Retina (tissue), 1 donor: ENCODE data around the gene FOXI3.

ENCODE experiments used
- DNase-seq: peaks from one replicate; pipeline ENCODE4 v3.0.0-alpha.2; 2016

The FOXI3 gene

GRCh38 chr2:88452565-88452905, at the start of gene FOXI3:
TSS of gene FOXI3 (minus strand) at chr2:88452693. CDS start at chr2:88452535, 158 bp downstream.
- no peak for DNase-seq

GRCh38 chr2:88500691-88501090, 48.2 kb upstream of the FOXI3 start:
- no peak for DNase-seq

GRCh38 chr2:88499204-88499603, 46.7 kb upstream of the FOXI3 start:
- no peak for DNase-seq

GRCh38 chr2:88493481-88493880, 41.0 kb upstream of the FOXI3 start:
- no peak for DNase-seq

GRCh38 chr2:88492002-88492401, 39.5 kb upstream of the FOXI3 start:
- no peak for DNase-seq

DNA sequence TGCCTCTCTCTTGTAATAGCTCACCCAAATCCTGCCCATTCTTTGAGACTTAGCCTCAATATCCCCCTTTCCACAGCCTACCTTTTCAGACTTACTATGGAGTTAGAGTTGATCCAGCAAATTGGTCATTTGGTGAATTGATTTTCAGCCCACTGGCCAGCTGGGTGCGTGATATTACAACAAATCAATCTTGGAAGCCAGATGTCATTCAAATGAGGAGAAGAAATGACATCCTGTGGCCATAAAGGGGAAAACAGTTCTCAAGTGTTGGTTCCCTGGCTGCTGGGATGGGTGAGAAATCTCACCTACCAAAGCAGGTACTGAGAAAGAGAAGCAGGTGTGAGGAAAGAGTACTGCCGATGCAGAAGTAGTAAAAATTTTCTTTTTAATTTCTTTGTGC, 36.7 kb upstream of the FOXI3 start:
- DNase-seq, result peak; percentile 11

DNA sequence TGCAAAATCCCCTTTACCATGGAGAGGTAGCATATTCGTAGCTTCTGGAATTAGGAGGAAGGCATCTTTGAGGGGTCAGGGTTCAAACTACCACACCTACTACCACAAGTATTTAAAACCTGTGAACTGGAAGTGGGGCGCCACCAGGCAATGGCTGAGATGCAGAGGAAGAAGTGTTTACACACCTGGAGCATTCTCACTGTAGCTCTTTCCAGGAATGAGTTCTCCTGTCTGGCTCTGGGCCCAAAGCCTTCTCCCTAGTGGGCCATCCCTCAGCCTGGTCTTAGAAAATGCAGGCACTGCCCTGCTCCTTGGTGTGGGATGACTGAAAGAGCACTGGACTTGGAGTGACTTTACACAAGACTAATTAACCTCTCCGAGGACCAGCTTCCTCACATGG, 30.7 kb upstream of the FOXI3 start:
- DNase-seq, result no peak

- no peak for DNase-seq
These were observed 29.3 kb upstream of the FOXI3 start for GRCh38 chr2:88481691-88482336.

- no peak for DNase-seq
These were observed 20.3 kb upstream of the FOXI3 start for GRCh38 chr2:88472811-88473210.

GRCh38 chr2:88471083-88471942, 18.8 kb upstream of the FOXI3 start:
- no peak for DNase-seq

DNA sequence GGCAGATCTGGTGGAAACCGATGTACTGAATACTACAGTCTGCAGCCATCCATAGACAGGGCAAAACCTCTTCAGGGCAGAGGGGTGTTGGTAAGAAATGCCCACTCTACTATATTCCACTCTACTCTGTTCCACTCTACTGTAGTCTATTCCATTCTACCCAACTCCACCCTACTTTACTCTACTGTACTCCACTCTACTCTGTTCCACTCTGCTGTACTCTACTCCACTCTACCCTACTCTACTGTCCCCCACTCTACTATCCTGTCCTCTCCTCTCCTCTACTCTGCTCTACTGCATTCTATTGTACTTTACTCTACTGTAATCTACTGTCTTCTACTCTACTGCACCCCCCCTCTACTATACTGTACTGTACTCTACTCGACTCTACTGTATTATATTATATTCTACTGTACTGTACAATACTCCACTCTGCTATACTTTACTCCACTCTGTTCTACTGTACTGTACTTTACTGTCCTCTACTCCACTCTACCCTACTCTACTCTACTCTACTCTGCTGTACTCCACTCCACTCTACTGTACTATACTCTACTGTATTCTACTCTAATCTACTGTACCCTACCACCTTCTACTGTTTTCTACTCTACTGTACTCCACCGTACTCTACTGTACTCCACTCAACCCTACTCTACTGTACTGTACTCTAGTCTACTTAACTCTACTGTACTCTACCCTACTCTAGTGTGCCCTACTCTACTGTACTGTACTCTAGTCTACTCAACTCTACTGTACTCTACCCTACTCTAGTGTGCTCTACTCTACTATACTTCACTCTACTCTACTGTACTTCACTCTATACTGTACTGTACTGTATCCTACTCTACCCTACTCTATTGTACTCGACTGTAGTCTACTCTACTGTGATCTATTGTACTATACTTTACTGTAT, 17.0 kb upstream of the FOXI3 start:
- DNase-seq, result no peak

DNA sequence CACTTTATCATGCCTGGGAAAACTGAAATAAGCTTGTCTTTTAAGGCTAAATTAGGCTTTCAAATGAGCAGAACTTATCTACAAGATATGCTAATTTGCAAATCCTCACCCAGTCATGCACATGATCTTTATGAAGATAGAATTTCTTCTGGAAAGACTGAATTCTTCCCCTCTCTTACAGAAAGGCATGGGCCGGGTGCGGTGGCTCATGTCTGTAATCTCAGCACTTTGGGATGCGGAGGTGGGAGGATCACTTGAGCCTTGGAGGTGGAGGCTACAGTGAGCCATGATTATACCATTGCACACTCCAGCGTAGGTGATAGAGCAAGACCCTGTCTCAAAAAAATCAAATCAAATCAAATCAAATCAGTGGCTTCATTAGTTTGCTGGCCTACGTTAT, 11.7 kb upstream of the FOXI3 start:
- no peak for DNase-seq

- DNase-seq, result no peak
These were observed 6.1 kb upstream of the FOXI3 start for GRCh38 chr2:88458633-88459032.

DNA sequence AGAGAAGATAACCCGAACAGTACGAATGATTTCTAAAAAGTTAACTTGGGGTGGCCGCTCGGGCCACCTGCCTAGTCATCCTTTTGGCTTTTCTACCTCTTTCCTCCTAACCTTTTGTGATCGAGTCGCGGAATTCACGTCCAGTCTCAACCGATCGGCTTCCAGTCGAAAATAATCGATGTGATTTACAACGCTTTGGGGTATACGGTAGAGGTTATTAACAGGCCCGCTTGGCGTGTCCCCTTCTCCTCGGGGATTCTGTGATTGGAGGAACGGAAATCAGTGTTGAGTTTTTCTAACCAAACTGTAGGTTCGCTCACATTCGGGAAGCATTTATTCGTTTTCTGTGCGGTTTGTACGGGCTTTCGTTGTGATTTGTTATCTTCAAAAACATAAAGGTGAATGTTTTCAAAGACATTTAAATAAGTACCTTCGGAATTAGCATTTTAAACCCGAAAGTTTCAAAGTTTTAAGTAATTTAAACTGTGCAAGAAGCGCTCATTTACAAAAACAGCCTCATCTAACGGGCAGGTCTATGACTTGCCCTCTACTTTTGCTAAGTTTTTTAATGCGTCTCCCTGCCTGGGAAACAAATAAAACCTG, 588 bp upstream of the FOXI3 start:
- DNase-seq, result peak; percentile 78

DNA sequence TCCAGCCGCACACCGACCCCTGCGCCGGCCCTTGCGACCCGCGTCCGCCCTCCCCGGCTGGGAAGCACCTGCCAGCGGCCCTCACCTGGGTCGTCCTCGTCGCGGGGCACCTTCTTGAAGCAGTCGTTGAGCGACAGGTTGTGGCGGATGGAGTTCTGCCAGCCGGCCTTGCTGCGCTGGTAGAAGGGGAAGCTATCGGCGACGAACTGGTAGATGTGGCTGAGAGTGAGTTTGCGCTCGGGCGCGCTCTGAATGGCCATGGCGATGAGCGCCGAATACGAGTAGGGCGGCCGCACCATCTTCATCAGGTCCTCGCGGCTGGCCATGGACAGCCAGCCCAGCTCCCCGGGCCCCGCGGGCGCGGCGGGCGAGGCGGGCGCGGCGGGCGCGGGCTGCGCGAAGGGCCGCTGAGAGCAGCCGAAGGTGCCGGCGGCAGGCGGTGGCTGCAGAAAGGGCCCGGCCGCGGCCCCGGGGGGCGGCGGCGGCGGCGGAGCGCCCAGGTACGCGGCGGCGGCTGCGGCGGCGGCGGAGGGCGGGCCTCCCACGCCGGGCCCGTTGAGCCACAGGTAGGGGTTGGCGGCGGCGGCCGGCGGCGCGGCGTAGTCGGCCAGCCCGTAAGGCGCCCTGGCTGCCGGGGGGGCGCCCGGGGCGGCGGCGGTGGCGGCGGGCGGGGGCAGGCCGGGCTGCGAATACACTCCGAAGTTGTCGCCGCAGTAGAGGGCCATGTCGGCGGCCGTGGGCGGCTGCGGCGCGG, 505 bp downstream of the FOXI3 start:
- DNase-seq, result no peak

DNA sequence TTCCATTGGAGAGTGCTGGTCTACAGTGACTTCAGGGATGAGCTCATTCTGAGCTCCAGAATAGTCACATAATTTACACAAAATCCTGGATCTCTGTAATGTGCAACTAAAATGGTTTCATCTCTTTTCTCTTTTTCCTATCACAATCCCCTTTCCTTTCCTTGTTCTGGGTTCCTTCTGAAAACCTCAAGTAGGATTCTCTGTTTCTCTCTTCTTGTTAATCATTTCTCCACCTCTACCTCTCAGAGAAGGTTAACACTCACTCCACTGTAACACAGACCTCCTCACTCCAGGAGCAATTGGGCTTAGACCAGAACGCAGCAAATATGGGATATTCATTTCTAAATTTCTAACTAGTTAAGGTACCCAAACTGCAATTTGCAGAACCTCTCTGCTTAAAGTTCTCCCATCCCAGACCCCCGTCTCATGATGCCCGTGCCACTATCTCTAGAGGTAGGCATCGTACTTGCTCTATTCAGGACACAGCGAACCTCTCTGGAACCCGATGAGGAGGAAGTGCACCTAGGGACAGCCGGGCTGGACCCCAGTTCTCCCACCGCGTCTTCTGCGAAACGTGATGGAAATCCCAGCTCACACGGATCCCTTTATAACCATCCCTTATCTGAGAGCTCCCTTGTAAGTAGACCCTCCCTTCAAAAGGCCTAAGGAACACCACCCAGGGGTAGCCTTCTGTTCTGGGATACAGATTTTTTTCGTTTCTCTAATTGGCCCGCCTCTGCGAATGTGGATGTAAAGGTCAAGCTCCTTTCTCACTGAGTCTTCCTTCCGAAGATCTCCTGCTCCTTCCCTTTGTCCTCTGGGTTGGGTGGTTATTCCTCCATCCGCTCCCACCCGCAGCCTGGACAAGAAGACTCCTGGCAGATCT, 1.3 kb downstream of the FOXI3 start:
- DNase-seq, result peak; percentile 86

DNA sequence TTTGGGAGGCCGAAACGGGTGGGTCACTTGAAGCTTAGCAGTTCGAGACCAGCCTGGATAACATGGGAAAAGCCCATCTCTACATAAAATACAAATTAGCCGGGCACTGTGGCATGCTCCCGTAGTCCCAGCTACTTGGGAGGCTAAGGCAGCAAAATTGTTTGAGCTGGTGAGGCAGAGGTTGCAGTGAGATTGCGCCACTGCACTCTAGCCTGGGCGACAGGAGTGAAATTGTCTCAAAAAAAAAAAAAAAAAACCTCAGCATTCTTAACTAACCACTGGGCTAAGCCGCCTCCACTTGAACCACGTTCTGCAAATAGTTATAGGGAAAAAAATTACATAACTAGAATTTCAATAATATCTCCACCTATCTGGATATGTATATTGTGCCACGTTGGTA, 2.3 kb downstream of the FOXI3 start:
- no peak for DNase-seq

- DNase-seq, result no peak
These were observed 4.2 kb downstream of the FOXI3 start for GRCh38 chr2:88448248-88448647.

GRCh38 chr2:88443353-88443938, 9.0 kb downstream of the FOXI3 start:
- no peak for DNase-seq

GRCh38 chr2:88442473-88442872, 10.0 kb downstream of the FOXI3 start:
- no peak for DNase-seq

GRCh38 chr2:88442061-88442460, 10.4 kb downstream of the FOXI3 start:
- DNase-seq, result no peak
